ENCODE results near the gene TBC1D5.

Gene TBC1D5

GRCh38 chr3:17192995-17193394 is 549.4 kb downstream of the TBC1D5 start:
- H3K9ac ChIP-seq (ENCODE audit: low read depth, low read length, poor library complexity, severe bottlenecking), result no peak overlapping the region
- TF ChIP-seq CTCF (conservative IDR thresholded peaks at IDR 0.05; ENCODE audit: low read length), result no peak
- no peak for TF ChIP-seq EZH2phosphoT487 (IDR thresholded peaks at IDR 0.05; ENCODE audit: borderline replicate concordance)
- H4K20me1 ChIP-seq (ENCODE audit: insufficient read depth, low read length, poor library complexity, severe bottlenecking), result no peaks in the 10 kb centered on the region
- H3K27me3 ChIP-seq (ENCODE audit: insufficient read depth, low read length, poor library complexity, severe bottlenecking), result no peaks in the 10 kb centered on the region
- H3K36me3 ChIP-seq (ENCODE audit: insufficient read depth, low read length), result peaks cover 7% of the 10 kb centered on the region; the same call in 1 of the 2 replicates
- H3K4me1 ChIP-seq (ENCODE audit: insufficient read depth, low read length, poor library complexity, severe bottlenecking), result no peaks in the 10 kb centered on the region
- no peak overlapping the region for H3K4me2 ChIP-seq (ENCODE audit: low read depth, low read length, poor library complexity, severe bottlenecking)
- no peaks in the 10 kb centered on the region for H3K79me2 ChIP-seq (ENCODE audit: insufficient read depth, low read length)
- no peak overlapping the region for H2AFZ ChIP-seq (ENCODE audit: low read length)
- H3K9me3 ChIP-seq (ENCODE audit: insufficient read depth, low read depth, low read length), result no peaks in the 10 kb centered on the region
- H3K4me3 ChIP-seq (ENCODE audit: low read length, poor library complexity, severe bottlenecking), result no peak overlapping the region
- no peaks in the 10 kb centered on the region for H3K9me2 ChIP-seq (replicated peaks; ENCODE audit: low read depth, low read length)
- H3F3A ChIP-seq (ENCODE audit: low read depth), result no peaks in the 10 kb centered on the region

GRCh38 chr3:17190353-17191078 is 551.9 kb downstream of the TBC1D5 start:
- no peak overlapping the region for H3K4me2 ChIP-seq (ENCODE audit: low read depth, low read length, poor library complexity, severe bottlenecking)
- no peaks in the 10 kb centered on the region for H3F3A ChIP-seq (ENCODE audit: low read depth)
- H3K9ac ChIP-seq (ENCODE audit: low read depth, low read length, poor library complexity, severe bottlenecking), result no peak overlapping the region
- peaks cover 7% of the 10 kb centered on the region; the same call in 1 of the 2 replicates for H3K36me3 ChIP-seq (ENCODE audit: insufficient read depth, low read length)
- no peak overlapping the region for H3K4me3 ChIP-seq (ENCODE audit: low read length, poor library complexity, severe bottlenecking)
- no peaks in the 10 kb centered on the region for H3K9me2 ChIP-seq (replicated peaks; ENCODE audit: low read depth, low read length)
- H4K20me1 ChIP-seq (ENCODE audit: insufficient read depth, low read length, poor library complexity, severe bottlenecking), result no peaks in the 10 kb centered on the region
- TF ChIP-seq EZH2phosphoT487 (IDR thresholded peaks at IDR 0.05; ENCODE audit: borderline replicate concordance) (no peak), CTCF (conservative IDR thresholded peaks at IDR 0.05; ENCODE audit: low read length) (no peak)
- no peaks in the 10 kb centered on the region for H3K9me3 ChIP-seq (ENCODE audit: insufficient read depth, low read depth, low read length)
- H3K79me2 ChIP-seq (ENCODE audit: insufficient read depth, low read length), result no peaks in the 10 kb centered on the region
- no peaks in the 10 kb centered on the region for H3K4me1 ChIP-seq (ENCODE audit: insufficient read depth, low read length, poor library complexity, severe bottlenecking)
- no peaks in the 10 kb centered on the region for H3K27me3 ChIP-seq (ENCODE audit: insufficient read depth, low read length, poor library complexity, severe bottlenecking)
- no peak overlapping the region for H2AFZ ChIP-seq (ENCODE audit: low read length)

- H3K9me3 ChIP-seq (ENCODE audit: insufficient read depth, low read depth, low read length), result no peaks in the 10 kb centered on the region
- no peak overlapping the region for H3K4me3 ChIP-seq (ENCODE audit: low read length, poor library complexity, severe bottlenecking)
- no peaks in the 10 kb centered on the region for H3K4me1 ChIP-seq (ENCODE audit: insufficient read depth, low read length, poor library complexity, severe bottlenecking)
- no peaks in the 10 kb centered on the region for H3K9me2 ChIP-seq (replicated peaks; ENCODE audit: low read depth, low read length)
- no peaks in the 10 kb centered on the region for H4K20me1 ChIP-seq (ENCODE audit: insufficient read depth, low read length, poor library complexity, severe bottlenecking)
- TF ChIP-seq CTCF (conservative IDR thresholded peaks at IDR 0.05; ENCODE audit: low read length) (no peak), EZH2phosphoT487 (IDR thresholded peaks at IDR 0.05; ENCODE audit: borderline replicate concordance) (no peak)
- no peak overlapping the region for H3K9ac ChIP-seq (ENCODE audit: low read depth, low read length, poor library complexity, severe bottlenecking)
- H3K4me2 ChIP-seq (ENCODE audit: low read depth, low read length, poor library complexity, severe bottlenecking), result no peak overlapping the region
- H2AFZ ChIP-seq (ENCODE audit: low read length), result no peak overlapping the region
- H3K79me2 ChIP-seq (ENCODE audit: insufficient read depth, low read length), result no peaks in the 10 kb centered on the region
- H3K36me3 ChIP-seq (ENCODE audit: insufficient read depth, low read length), result peaks cover 19% of the 10 kb centered on the region; the same call in 1 of the 2 replicates
- H3K27me3 ChIP-seq (ENCODE audit: insufficient read depth, low read length, poor library complexity, severe bottlenecking), result no peaks in the 10 kb centered on the region
- H3F3A ChIP-seq (ENCODE audit: low read depth), result no peaks in the 10 kb centered on the region
These were observed 554.1 kb downstream of the TBC1D5 start for GRCh38 chr3:17188378-17188777.

Data from Loucy (cell line).